A549 (cell line): ENCODE results near the gene PDGFC.

Experiments used
- CBX8 ChIP-seq: fragments of 200-600 bp; sonication (generic); IDR thresholded peaks from 2 replicates; pipeline ENCODE4 v1.6.1; 2016
- CTCF ChIP-seq: fragments of >200 bp; sonication (Bioruptor Twin); formaldehyde crosslinking; IDR thresholded peaks from 3 replicates; pipeline ENCODE4 v1.5.1; 2016

GRCh38 chr4:156939801-156940200, 31.8 kb downstream of the PDGFC start:
- no peak for TF ChIP-seq CTCF
- TF ChIP-seq CBX8: no peak
